H1 (cell line): ENCODE data around the gene EPB41L1. TPM values are rescaled to one million over a fixed set of nuclear protein-coding genes. Genes with fewer than 3 reads are reported as not detected.

ENCODE experiments used
- CTCF ChIA-PET: fragments of 300-600 bp; sonication (Branson Sonifier 250); formaldehyde crosslinking; loops from one replicate; lab custom pipeline; 2021; ENCODE audit not compliant: partially characterized antibody; lab: Charles Lee
- POLR2A ChIA-PET: fragments of 300-600 bp; sonication (Branson Sonifier 250); formaldehyde crosslinking; loops from one replicate; lab custom pipeline; 2021; ENCODE audit warnings: inconsistent platforms; ENCODE audit not compliant: partially characterized antibody; lab: Charles Lee
- DNase-seq, 2 experiments: peaks; one replicate each; pipeline versions ENCODE4 v3.0.0 to v3.0.0-alpha.2; 2010 to 2022; ENCODE audit warnings: low spot score in 2 of 2, low read depth in 1 of 2, mixed read lengths in 1 of 2
- FAIRE-seq: peaks from 2 replicates; lab custom pipeline; 2011; peaks lifted over from hg19 to GRCh38; lab: Jason Lieb, UNC
- H2AFZ ChIP-seq: 2 replicates; pipeline ENCODE4 v1.8.1; 2012; ENCODE audit warnings: low read length, inconsistent platforms
- H2AK5ac ChIP-seq: 2 replicates; pipeline ENCODE4 v1.6.1; 2013; ENCODE audit warnings: low read depth, low read length
- H2BK120ac ChIP-seq: replicated peaks from 2 replicates; pipeline ENCODE3; 2013; ENCODE audit warnings: low read depth, low read length, inconsistent platforms
- H2BK12ac ChIP-seq: 2 replicates; pipeline ENCODE4 v1.6.1; 2013; ENCODE audit warnings: low read depth, low read length
- H2BK15ac ChIP-seq: 2 replicates; pipeline ENCODE4 v1.6.1; 2013; ENCODE audit warnings: low read length
- H2BK20ac ChIP-seq: 2 replicates; pipeline ENCODE4 v1.6.1; 2013; ENCODE audit warnings: low read length
- H2BK5ac ChIP-seq: 2 replicates; pipeline ENCODE4 v1.6.1; 2013; ENCODE audit warnings: low read depth, low read length
- H3K14ac ChIP-seq: 2 replicates; pipeline ENCODE4 v1.6.1; 2013; ENCODE audit warnings: inconsistent platforms; ENCODE audit not compliant: insufficient read length
- H3K18ac ChIP-seq: 2 replicates; pipeline ENCODE4 v1.6.1; 2013; ENCODE audit warnings: low read length; ENCODE audit errors: extremely low read depth
- H3K23ac ChIP-seq: 2 replicates; pipeline ENCODE4 v1.6.1; 2013; ENCODE audit warnings: inconsistent platforms; ENCODE audit not compliant: insufficient read length
- H3K23me2 ChIP-seq: 2 replicates; pipeline ENCODE4 v1.6.1; 2013; ENCODE audit warnings: low read depth, low read length
- H3K27ac ChIP-seq: 2 replicates; pipeline ENCODE4 v1.6.1; 2011; ENCODE audit warnings: low read depth, low read length, inconsistent platforms
- H3K27me3 ChIP-seq, 4 experiments: replicated peaks in 1 of 4; 1 replicate in 1 of 4; 2 replicates in 3 of 4; pipeline versions ENCODE4 v1.6.1 to v1.8.1; 2011 to 2013; ENCODE audit warnings: low read length in 3 of 4, mild to moderate bottlenecking in 3 of 4, inconsistent platforms in 2 of 4, mixed read lengths in 2 of 4, moderate library complexity in 1 of 4; ENCODE audit not compliant: control insufficient read depth in 3 of 4, insufficient read depth in 3 of 4; ENCODE audit errors: extremely low read depth in 1 of 4
- H3K36me3 ChIP-seq, 4 experiments: 2 replicates each; pipeline versions ENCODE4 v1.6.1 to v1.8.1; 2011 to 2013; ENCODE audit warnings: mild to moderate bottlenecking in 4 of 4, low read length in 3 of 4, moderate library complexity in 2 of 4, control low read depth in 1 of 4, inconsistent platforms in 1 of 4; ENCODE audit not compliant: insufficient read depth in 4 of 4, control insufficient read depth in 2 of 4
- H3K4ac ChIP-seq: replicated peaks from 2 replicates; pipeline ENCODE3; 2013; ENCODE audit warnings: low read length, low read depth, mixed read lengths, inconsistent platforms; ENCODE audit not compliant: insufficient read length
- H3K4me1 ChIP-seq, 4 experiments: replicated peaks in 1 of 4; 1 replicate in 1 of 4; 2 replicates in 3 of 4; pipeline versions ENCODE4 v1.6.1 to v1.8.1; 2011 to 2013; ENCODE audit warnings: low read length in 3 of 4, inconsistent platforms in 2 of 4, mixed read lengths in 1 of 4; ENCODE audit not compliant: insufficient read depth in 4 of 4, control insufficient read depth in 3 of 4
- H3K4me2 ChIP-seq, 2 experiments: 2 replicates each; pipeline versions ENCODE4 v1.6.1 to v1.8.1; 2011 to 2013; ENCODE audit warnings: low read depth in 2 of 2, low read length in 2 of 2, control low read depth in 1 of 2, inconsistent platforms in 1 of 2, mild to moderate bottlenecking in 1 of 2; ENCODE audit not compliant: insufficient read depth in 1 of 2
- H3K4me3 ChIP-seq, 4 experiments: fragments of 200-600, 300-600 bp in 1 of 4; sonication (generic), shearing (Covaris generic), sonication (Bioruptor Twin) in 1 of 4; 2 replicates each; pipeline versions ENCODE4 v1.5.1 to v1.8.1; 2011 to 2016; ENCODE audit warnings: low read length in 4 of 4, low read depth in 3 of 4, control low read depth in 2 of 4, inconsistent platforms in 2 of 4, mild to moderate bottlenecking in 2 of 4, mixed read lengths in 1 of 4, moderate library complexity in 1 of 4; ENCODE audit not compliant: insufficient read depth in 2 of 4; ENCODE audit errors: extremely low read depth in 1 of 4
- H3K56ac ChIP-seq: replicated peaks from 2 replicates; pipeline ENCODE3; 2013; ENCODE audit warnings: low read depth, mild to moderate bottlenecking, mixed read lengths, low read length, inconsistent platforms; ENCODE audit not compliant: insufficient read length
- H3K79me1 ChIP-seq: 2 replicates; pipeline ENCODE4 v1.6.1; 2013; ENCODE audit warnings: low read depth, low read length, control low read depth
- H3K79me2 ChIP-seq, 2 experiments: 2 replicates each; pipeline versions ENCODE4 v1.6.1 to v1.8.1; 2012 to 2013; ENCODE audit warnings: low read length in 2 of 2, mild to moderate bottlenecking in 2 of 2, inconsistent platforms in 1 of 2; ENCODE audit not compliant: insufficient read depth in 2 of 2, control insufficient read depth in 1 of 2
- H3K9ac ChIP-seq, 4 experiments: replicated peaks in 1 of 4; 1 replicate in 1 of 4; 2 replicates in 3 of 4; pipeline versions ENCODE4 v1.6.1 to v1.8.1; 2011 to 2013; ENCODE audit warnings: low read depth in 3 of 4, low read length in 3 of 4, control low read depth in 2 of 4, mild to moderate bottlenecking in 2 of 4, moderate library complexity in 2 of 4, inconsistent platforms in 1 of 4; ENCODE audit errors: extremely low read depth in 1 of 4
- H3K9me3 ChIP-seq, 2 experiments: 2 replicates each; pipeline versions ENCODE4 v1.6.1 to v1.8.1; 2012 to 2013; ENCODE audit warnings: mild to moderate bottlenecking in 2 of 2, moderate library complexity in 2 of 2, control low read depth in 1 of 2, inconsistent platforms in 1 of 2, low read depth in 1 of 2, low read length in 1 of 2, mixed read lengths in 1 of 2; ENCODE audit not compliant: insufficient read depth in 2 of 2
- H4K20me1 ChIP-seq, 2 experiments: replicated peaks in 1 of 2; 2 replicates each; pipeline versions ENCODE3 to v1.8.1; 2011 to 2013; ENCODE audit warnings: inconsistent platforms in 2 of 2, low read length in 2 of 2, mild to moderate bottlenecking in 1 of 2; ENCODE audit not compliant: insufficient read depth in 2 of 2, control insufficient read depth in 1 of 2
- H4K5ac ChIP-seq: 2 replicates; pipeline ENCODE4 v1.6.1; 2013; ENCODE audit warnings: low read length, low read depth, mixed read lengths, inconsistent platforms; ENCODE audit not compliant: insufficient read length
- H4K8ac ChIP-seq: 2 replicates; pipeline ENCODE4 v1.8.0; 2013; ENCODE audit warnings: mild to moderate bottlenecking, moderate library complexity, low read length, inconsistent platforms; ENCODE audit not compliant: insufficient read depth; ENCODE audit errors: extremely low read depth
- H4K91ac ChIP-seq: replicated peaks from 2 replicates; pipeline ENCODE3; 2013; ENCODE audit warnings: low read length, mixed read lengths, inconsistent platforms; ENCODE audit not compliant: insufficient read length
- BRCA1 ChIP-seq: IDR thresholded peaks from 2 replicates; pipeline ENCODE4 v1.6.1; 2012; ENCODE audit warnings: low read depth, low read length, improper control_type of control experiment
- CBX8 ChIP-seq: fragments of 300-800, 300-1000 bp; sonication (generic); IDR thresholded peaks from 2 replicates; pipeline ENCODE4 v1.7.1; 2016; ENCODE audit warnings: low read depth, low read length, borderline replicate concordance
- CREB1 ChIP-seq: IDR thresholded peaks from 2 replicates; pipeline ENCODE4 v1.6.1; 2012; ENCODE audit warnings: inconsistent platforms
- FOSL1 ChIP-seq: IDR thresholded peaks from 2 replicates; pipeline ENCODE4 v1.6.1; 2011; ENCODE audit warnings: mild to moderate bottlenecking, low read depth, low read length, moderate library complexity; ENCODE audit not compliant: insufficient read depth
- GTF2F1 ChIP-seq: IDR thresholded peaks from 2 replicates; pipeline ENCODE4 v1.6.1; 2012; ENCODE audit warnings: low read depth, low read length, improper control_type of control experiment, borderline replicate concordance
- HDAC2 ChIP-seq, 2 experiments: fragments of 300-600 bp in 1 of 2; sonication (generic) in 1 of 2; IDR thresholded peaks; 2 replicates each; pipeline ENCODE4 v1.6.1; 2011 to 2012; ENCODE audit warnings: low read depth in 2 of 2, low read length in 2 of 2, mild to moderate bottlenecking in 2 of 2, moderate library complexity in 2 of 2, borderline replicate concordance in 1 of 2, inconsistent platforms in 1 of 2
- JUND ChIP-seq: IDR thresholded peaks from 2 replicates; pipeline ENCODE4 v1.6.1; 2011; ENCODE audit warnings: mild to moderate bottlenecking, improper control_type of control experiment, low read length
- KDM5A ChIP-seq: fragments of 200-600 bp; IDR thresholded peaks from 2 replicates; pipeline ENCODE4 v1.7.1; 2012; ENCODE audit warnings: mild to moderate bottlenecking, low read length, inconsistent platforms, mixed read lengths
- MAFK ChIP-seq: IDR thresholded peaks from 2 replicates; pipeline ENCODE4 v1.6.1; 2012; ENCODE audit warnings: low read depth, mild to moderate bottlenecking, improper control_type of control experiment, low read length
- NRF1 ChIP-seq: IDR thresholded peaks from 2 replicates; pipeline ENCODE4 v1.6.1; 2011; ENCODE audit warnings: mild to moderate bottlenecking, low read depth, low read length, improper control_type of control experiment
- SAP30 ChIP-seq: fragments of 300-600 bp; sonication (generic); IDR thresholded peaks from 2 replicates; pipeline ENCODE4 v1.7.1; 2012; ENCODE audit warnings: low read length, moderate library complexity, mild to moderate bottlenecking, inconsistent platforms; ENCODE audit not compliant: insufficient read depth, insufficient replicate concordance
- SIN3A ChIP-seq, 2 experiments: IDR thresholded peaks in 1 of 2; conservative IDR thresholded peaks in 1 of 2; 2 replicates each; pipeline ENCODE4 v1.6.1; 2011 to 2012; ENCODE audit warnings: low read length in 2 of 2, improper control_type of control experiment in 1 of 2, low read depth in 1 of 2, mild to moderate bottlenecking in 1 of 2
- WGBS, 2 experiments: shearing (Covaris generic) in 1 of 2; methylation state at CpG; one replicate each; pipeline versions ENCODE4 v1.1.6 to v1.1.7; 2013 to 2015; ENCODE audit warnings: low lambda C conversion rate in 2 of 2, mixed read lengths in 2 of 2, inconsistent platforms in 1 of 2, low coverage in 1 of 2, missing lambda C conversion rate in 1 of 2; ENCODE audit not compliant: insufficient replicate concordance in 2 of 2, insufficient coverage in 1 of 2, insufficient read length in 1 of 2; ENCODE audit errors: extremely low coverage in 1 of 2, missing lambda C conversion rate in 1 of 2; 5-methylcytosine and 5-hydroxymethylcytosine counted together
- polyA plus RNA-seq, 7 experiments: library from polyadenylated mRNA; depleted of rRNA in 3 of 7; stranded (reverse) in 5 of 7; unstranded in 2 of 7; fragments of >200 nt in 5 of 7; fragments of 200-250 nt in 2 of 7; gene quantifications; 1 replicate in 5 of 7; 2 replicates in 1 of 7; 4 replicates in 1 of 7; pipeline versions ENCODE4 v1.2.1 to v1.2.3, GENCODE V29; 2011 to 2013; ENCODE audit warnings: missing spikeins in 2 of 7, mixed read lengths in 2 of 7
- total RNA-seq: library from RNA; stranded (reverse); fragmentation: NEBNext Ultra II Directional; extraction: Animal tissue kit (Norgen Biotek cat#: 25700); gene quantifications from 2 replicates; pipeline ENCODE4 v1.2.1, GENCODE V29; 2021
- TF ChIP-seq, protein P1 (sequence below): IDR thresholded peaks from 2 replicates; pipeline ENCODE4 v1.6.1; 2012; ENCODE audit warnings: inconsistent platforms

Gene EPB41L1
- total and polyA plus RNA-seq, 2 of the 8 experiments (the other 6 are each of a cell fraction or from before 2014, with no cell fraction given) = 14.8 to 36.0 TPM

GRCh38 chr20:36155991-36156390 lies 1.5 kb downstream of the EPB41L1 start:
- Histone ChIP-seq H3K56ac (no peak overlapping the region), H4K91ac (no peak overlapping the region), H2BK20ac (no peak overlapping the region), H3K4me3 (no peak overlapping the region), H2AFZ (no peak overlapping the region), H3K79me2 (no peaks in the 10 kb centered on the region), H3K27me3 (peaks cover 0 to 4% (median under 1%) of the 10 kb centered on the region in 4 experiments; a peak in 3 of 7 replicates), H3K9ac (no peak overlapping the region), H4K20me1 (peaks cover 5 to 8% of the 10 kb centered on the region in 2 experiments), H3K23me2 (peaks cover 6% of the 10 kb centered on the region; the same call in 1 of the 2 replicates), H3K4ac (no peak overlapping the region), H3K4me2 (no peak overlapping the region; a peak in 1 of 4 replicates), H3K27ac (no peak overlapping the region), H3K23ac (no peak overlapping the region), H2BK120ac (no peak overlapping the region), H2BK5ac (no peak overlapping the region), H3K18ac (no peak overlapping the region), H2BK12ac (no peak overlapping the region), H3K4me1 (peaks cover 3 to 15% (median 9%) of the 10 kb centered on the region in 4 experiments), H3K36me3 (no peaks in the 10 kb centered on the region), H3K79me1 (peaks cover under 1% of the 10 kb centered on the region; the same call in 1 of the 2 replicates), H3K14ac (no peak overlapping the region), H3K9me3 (no peaks in the 10 kb centered on the region), H4K8ac (no peak overlapping the region), H4K5ac (no peak overlapping the region), H2BK15ac (no peak overlapping the region), H2AK5ac (no peak overlapping the region; the same call in 1 of the 2 replicates)
- FAIRE-seq (no peak), DNase-seq (no peak)
- ChIA-PET POLR2A (interaction anchor here (0.7 kb wide), 1 partner anchor 450 kb away, joined by 3 read pairs; no protein-coding TSS in a partner anchor), CTCF (interaction anchor here (0.6 to 5.9 kb wide), 32 partner anchors 11 to 455 kb away, joined by 3 to 114 read pairs (median 4); partner anchors contain the start of gene SCAND1)
- 77% methylated on average over 4 of the region's 4 CpGs; no CpG with 5 or more reads in 1 of the 2 experiments for WGBS, 2 experiments
- TF ChIP-seq GTF2F1 (no peak), SAP30 (no peak), HDAC2 (IDR thresholded peaks at IDR 0.05; ENCODE audit: borderline replicate concordance in 1 of 2, low read depth in 2 of 2, low read length in 2 of 2) (no peak), MAFK (no peak), CBX8 (no peak), CREB1 (no peak), FOSL1 (no peak), SIN3A (conservative IDR thresholded peaks at IDR 0.05 in 1 of 2, IDR thresholded peaks at IDR 0.05 in 1 of 2; ENCODE audit: low read depth in 1 of 2, low read length in 2 of 2) (no peak), NRF1 (no peak), JUND (no peak), KDM5A (no peak), BRCA1 (no peak)
- TF ChIP-seq, protein P1, sequence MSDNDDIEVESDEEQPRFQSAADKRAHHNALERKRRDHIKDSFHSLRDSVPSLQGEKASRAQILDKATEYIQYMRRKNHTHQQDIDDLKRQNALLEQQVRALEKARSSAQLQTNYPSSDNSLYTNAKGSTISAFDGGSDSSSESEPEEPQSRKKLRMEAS = no peak
